C1 segment of cervical spinal cord (tissue), 14 donors: Measurements from ENCODE around the gene NFKB2.

Experiments
- DNase-seq, 14 donors: peaks; one replicate each; lab custom pipeline; 2025; lab: John Stamatoyannopoulos, UW

Gene NFKB2

DNA sequence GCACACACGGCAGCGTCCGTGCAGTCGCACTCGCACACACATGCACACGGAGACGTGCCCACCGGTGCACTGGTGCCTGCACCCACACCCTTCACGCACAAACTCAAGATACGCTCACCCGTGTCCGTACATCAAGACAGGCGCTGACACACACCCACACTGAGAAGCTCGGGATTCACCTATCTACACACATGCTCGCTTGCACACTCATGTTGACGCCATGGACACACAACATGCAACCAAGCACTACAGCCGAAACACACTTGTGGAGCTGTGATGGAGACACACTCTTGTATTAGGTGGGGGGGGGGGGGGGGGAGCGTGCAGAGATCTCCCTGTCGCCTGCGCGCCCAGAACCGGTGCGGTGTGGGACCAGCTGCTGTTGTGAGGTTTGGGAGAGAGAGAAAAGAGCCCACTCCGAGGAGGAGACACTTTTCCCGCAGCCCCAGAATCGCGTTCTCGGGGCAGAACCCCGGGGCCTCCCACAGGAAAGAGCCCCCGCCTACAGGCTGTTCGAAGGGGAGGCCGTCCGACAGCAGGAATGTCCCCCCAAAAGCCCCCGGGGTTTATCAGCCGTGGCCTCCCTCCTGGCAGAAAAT is 605 bp upstream of the NFKB2 start:
- DNase-seq, result peak in 1 of 14 donors; percentile 46

DNA sequence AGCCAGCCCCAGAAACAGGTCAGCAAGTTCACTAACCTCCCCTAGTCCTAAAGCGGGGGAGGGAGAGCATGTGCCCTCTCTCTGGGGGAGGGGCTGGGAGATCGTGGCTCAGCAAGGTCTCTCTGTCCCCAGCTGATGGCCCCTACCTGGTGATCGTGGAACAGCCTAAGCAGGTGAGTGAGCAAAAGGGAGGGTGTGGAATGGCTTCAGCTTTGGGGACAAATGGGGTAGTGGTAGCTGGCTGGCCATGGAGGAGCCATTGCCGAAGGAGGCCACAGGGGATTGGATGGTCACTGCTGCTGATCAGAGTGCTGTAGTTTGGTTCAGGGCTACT is 779 bp downstream of the NFKB2 start:
- no peak for DNase-seq

DNA sequence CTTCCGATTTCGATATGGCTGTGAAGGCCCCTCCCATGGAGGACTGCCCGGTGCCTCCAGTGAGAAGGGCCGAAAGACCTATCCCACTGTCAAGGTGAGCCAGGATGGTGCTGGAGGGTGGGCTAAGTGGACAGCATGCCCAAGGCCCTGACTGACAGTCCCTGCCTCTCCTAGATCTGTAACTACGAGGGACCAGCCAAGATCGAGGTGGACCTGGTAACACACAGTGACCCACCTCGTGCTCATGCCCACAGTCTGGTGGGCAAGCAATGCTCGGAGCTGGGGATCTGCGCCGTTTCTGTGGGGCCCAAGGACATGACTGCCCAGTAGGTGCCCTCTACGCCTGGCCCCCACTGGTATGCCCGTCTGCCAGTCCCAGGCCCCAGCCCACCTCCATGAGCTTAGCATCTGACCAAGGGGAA is 1.2 kb downstream of the NFKB2 start:
- no peak for DNase-seq

DNA sequence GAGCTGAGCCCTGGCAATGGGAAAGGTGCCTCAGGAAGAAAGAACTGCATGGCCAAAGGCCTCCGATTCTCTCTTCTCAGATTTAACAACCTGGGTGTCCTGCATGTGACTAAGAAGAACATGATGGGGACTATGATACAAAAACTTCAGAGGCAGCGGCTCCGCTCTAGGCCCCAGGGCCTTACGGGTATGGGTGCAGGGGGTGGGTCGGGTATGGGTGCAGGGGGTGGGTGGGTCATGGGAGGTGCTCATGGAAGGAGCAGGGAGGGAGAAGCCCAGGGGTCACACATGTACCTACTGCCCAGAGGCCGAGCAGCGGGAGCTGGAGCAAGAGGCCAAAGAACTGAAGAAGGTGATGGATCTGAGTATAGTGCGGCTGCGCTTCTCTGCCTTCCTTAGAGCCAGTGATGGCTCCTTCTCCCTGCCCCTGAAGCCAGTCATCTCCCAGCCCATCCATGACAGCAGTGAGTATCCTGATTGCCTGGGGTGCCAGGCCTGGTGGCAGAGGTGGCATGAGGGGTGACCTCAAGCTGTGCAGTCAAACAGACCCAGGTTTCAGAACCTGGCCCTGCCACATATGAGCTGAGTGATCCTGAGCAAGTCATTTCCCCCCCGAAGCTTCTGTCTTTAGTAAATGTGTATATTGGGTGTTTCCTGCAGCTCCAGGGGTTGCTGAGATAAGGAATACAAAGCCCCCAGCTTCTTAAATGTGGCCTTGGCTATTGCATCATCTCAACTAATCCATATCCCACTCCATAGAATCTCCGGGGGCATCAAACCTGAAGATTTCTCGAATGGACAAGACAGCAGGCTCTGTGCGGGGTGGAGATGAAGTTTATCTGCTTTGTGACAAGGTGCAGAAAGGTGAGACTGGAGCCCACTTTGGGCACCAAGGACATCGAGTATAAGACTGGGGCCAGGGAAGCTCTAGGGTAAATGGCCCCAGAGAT is 2.0 kb downstream of the NFKB2 start:
- no peak for DNase-seq

DNA sequence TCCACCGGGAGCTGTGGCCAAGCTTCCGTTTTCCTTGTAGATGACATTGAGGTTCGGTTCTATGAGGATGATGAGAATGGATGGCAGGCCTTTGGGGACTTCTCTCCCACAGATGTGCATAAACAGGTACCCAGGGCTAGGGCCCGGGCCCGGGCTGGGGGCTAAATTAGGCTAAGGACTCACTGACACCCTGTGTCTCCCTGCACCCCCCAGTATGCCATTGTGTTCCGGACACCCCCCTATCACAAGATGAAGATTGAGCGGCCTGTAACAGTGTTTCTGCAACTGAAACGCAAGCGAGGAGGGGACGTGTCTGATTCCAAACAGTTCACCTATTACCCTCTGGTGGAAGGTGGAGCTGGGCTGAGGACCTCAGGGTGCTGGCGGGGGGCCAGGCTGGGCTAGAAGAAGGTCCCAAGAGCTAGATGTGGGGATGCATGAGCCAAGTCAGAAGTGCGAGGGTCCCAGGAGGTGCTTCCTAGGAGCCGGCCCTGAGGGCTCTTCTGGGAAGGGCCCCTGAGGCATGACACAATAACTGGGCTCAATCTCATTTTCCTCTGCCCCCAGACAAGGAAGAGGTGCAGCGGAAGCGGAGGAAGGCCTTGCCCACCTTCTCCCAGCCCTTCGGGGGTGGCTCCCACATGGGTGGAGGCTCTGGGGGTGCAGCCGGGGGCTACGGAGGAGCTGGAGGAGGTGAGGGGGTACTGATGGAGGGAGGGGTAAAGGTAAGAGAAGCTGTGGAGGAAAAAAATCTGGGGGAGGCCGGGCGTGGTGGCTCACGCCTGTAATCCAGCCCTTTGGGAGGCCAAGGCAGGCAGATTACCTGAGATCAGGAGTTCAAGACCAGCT is 2.9 kb downstream of the NFKB2 start:
- peak in 1 of 14 donors; percentile 10 for DNase-seq

DNA sequence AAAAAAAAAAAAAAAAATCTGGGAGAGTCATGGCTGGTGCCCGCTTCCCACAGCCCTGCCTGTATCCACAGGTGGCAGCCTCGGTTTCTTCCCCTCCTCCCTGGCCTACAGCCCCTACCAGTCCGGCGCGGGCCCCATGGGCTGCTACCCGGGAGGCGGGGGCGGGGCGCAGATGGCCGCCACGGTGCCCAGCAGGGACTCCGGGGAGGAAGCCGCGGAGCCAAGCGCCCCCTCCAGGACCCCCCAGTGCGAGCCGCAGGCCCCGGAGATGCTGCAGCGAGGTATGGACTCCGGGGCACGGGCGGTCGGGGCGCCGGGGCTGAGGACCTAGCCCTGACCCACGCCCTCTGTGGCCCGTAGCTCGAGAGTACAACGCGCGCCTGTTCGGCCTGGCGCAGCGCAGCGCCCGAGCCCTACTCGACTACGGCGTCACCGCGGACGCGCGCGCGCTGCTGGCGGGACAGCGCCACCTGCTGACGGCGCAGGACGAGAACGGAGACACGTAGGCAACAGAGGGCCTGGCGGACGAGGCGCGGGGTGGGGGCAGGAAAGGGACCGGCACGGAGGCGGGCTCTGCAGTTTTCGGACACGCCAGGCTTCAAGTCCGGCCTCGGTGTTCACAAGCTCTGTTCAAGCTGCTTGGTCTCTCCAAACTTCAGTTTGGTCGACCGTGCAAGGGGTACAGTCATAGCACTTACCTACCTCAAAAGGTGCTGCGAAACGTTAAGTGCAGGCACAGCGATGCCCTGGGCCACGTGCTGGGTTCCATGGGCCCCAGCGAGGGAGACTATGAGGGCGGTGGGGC is 3.9 kb downstream of the NFKB2 start:
- DNase-seq, result peak in 13 of 14 donors; percentile 41 to 86 (median 79)

DNA sequence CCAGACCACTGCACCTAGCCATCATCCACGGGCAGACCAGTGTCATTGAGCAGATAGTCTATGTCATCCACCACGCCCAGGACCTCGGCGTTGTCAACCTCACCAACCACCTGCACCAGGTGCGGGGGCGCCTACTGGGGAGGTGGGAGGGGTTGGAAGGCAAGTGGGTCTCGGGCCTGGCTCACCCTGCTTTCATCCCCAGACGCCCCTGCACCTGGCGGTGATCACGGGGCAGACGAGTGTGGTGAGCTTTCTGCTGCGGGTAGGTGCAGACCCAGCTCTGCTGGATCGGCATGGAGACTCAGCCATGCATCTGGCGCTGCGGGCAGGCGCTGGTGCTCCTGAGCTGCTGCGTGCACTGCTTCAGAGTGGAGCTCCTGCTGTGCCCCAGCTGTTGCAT is 4.6 kb downstream of the NFKB2 start:
- DNase-seq, result no peak

DNA sequence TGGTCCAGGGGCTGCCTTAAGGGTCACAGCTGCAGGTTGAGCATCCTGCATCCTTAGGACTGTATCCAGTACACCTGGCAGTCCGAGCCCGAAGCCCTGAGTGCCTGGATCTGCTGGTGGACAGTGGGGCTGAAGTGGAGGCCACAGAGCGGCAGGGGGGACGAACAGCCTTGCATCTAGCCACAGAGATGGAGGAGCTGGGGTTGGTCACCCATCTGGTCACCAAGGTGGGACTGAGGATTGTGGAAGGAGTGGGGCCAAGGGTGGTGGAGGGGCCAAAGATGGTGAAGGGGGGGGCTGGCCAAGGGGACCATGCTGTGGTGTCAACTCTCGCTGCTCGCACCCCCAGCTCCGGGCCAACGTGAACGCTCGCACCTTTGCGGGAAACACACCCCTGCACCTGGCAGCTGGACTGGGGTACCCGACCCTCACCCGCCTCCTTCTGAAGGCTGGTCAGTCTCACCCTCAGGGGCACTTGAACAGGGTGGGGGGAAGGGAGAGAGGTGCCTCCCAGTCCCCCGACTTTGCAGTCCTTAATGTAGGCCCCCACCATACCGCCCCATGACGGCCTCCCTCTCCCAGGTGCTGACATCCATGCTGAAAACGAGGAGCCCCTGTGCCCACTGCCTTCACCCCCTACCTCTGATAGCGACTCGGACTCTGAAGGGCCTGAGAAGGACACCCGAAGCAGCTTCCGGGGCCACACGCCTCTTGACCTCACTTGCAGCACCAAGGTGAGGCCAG is 5.3 kb downstream of the NFKB2 start:
- no peak for DNase-seq

DNA sequence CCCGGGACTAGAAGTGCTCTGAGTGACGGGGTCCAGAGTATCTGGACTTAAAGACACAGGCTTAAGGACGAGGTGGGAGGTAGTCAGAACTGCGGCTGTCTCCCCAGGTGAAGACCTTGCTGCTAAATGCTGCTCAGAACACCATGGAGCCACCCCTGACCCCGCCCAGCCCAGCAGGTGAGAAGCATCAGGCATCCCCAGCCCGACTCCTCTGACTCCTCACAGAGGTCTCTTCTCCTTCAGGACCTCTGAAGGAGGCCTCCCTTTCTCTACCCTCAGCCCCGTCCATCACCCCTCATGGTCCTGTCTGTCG is 5.8 kb downstream of the NFKB2 start:
- DNase-seq, result no peak

DNA sequence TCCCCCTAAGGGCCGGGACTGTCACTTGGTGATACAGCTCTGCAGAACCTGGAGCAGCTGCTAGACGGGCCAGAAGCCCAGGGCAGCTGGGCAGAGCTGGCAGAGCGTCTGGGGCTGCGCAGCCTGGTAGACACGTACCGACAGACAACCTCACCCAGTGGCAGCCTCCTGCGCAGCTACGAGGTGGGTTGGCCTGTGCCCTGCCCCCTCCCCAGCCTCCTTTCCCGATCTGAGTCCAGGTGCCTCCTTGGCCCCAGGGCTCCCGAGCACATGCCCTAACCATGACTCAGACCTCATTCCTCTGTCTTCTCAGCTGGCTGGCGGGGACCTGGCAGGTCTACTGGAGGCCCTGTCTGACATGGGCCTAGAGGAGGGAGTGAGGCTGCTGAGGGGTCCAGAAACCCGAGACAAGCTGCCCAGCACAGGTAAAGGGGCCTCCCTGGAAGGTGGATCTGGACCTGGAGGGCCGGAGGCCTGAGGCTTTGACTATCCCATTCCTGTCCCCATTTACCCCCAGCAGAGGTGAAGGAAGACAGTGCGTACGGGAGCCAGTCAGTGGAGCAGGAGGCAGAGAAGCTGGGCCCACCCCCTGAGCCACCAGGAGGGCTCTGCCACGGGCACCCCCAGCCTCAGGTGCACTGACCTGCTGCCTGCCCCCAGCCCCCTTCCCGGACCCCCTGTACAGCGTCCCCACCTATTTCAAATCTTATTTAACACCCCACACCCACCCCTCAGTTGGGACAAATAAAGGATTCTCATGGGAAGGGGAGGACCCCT is 6.4 kb downstream of the NFKB2 start:
- no peak for DNase-seq

DNA sequence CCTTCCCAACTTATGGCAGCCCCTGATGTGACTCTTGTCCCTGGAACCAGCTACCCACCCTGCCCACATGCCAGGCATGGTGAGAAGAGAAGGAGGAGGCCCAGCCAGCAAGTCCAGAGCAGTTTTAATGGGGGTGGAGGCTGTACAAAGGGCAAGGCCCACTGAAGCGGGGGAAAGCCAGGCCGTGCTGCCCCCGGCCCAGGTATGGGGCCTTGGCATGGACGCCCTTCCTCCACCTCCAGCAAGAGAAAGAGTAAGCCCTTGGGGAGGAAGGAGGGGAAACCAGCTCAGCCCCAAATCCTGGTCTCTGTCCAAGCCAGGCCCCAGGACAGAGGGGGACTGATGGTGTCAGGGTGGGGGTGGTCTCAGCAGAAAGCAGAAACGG is 7.0 kb downstream of the NFKB2 start:
- no peak for DNase-seq

DNA sequence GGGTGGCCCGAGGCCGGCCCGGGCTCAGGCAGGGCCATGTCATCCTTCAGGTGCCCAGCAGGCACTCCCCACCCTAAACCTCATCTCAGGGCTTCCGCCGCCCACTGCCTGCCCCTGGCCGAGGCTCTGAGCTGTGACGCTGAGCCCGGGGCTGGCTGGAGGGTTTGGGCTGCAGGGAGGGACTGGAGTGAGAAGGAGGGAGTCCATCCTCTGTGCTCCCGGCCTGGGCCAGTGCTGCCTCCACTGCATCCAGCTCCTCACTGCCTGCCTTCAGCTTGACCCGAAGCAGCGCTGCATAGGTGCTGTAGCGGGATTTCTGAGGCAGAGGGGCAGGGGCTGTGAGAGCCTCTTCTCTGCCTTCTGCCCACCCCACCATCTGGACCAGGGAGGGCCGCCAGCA is 7.6 kb downstream of the NFKB2 start:
- DNase-seq, result no peak

DNA sequence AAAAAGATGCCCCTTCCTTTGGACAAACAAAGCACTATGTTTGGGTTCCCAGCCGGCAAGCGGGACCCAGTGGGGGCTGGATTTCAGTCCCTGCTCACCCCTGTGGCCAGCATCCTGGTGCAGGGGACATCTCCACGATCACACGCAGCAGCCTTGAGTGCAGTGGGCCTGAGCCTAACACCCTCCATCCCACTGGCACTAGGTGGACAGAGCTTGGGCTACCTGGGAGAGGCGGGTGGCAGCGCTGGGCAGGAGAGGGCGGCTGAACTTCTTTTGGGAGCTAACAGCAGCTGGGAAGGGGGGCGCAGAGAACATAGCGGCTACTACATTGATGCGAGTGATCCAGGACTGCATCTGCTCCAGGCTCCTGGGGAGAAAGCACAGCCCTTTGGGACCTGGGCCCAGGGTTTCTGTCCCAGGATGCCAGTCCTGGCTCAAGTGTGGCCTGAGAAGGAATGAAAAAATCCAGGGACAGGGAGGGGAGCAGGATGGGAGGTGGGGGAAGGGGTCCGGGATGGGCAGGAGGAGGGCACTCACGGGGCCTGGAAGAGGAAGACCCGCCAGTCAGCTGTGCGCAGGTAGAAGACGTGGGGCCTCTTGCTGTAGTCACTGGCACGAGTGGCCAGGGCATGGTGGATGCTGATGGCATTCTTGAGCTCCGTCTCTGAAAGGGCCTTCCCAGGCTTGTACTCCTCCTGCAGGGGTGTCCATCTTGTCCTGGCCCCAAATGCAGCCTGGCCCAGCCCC is 9.0 kb downstream of the NFKB2 start:
- no peak for DNase-seq

DNA sequence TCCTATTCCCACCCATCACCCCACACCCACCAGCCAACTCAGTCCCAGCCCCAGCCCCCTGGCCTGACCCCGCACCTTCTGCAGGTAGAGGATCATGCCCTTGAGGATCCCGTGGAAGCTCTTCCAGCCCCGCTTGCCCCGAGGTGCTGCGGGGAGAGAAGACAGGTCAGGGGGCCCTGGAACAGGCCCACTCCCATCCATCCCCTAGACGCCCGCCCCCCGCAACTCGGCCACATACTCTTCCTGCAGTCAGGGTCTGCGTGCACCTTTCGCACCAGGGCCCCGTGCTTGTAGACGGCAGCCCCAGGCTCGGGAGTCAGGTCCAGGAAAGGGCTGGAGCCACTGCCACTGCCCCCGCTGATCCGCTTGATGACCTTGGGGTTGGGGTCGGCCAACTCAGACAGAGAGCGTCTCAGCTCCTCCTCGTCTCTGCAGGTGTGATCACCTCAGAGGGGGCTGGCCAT is 9.6 kb downstream of the NFKB2 start:
- no peak for DNase-seq

DNA sequence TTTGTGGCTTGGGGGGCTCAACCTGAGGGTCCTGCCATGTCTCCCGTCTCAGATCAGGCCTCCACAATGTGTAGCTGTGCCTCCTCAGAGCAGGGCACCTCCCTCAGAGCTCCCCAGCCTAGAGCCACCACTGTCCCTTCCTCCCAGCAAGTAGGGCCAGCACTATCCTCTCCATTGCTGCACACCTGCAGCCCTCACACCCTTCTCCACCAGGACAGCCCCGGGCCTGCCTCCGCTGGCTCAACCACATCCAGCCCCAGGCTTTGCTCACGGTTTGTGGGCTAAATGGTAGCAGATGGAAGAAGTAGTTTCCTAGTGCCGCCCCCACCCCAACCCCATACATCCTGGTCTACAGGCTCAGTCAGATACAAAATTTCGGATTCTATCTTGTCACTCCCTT is 10.1 kb downstream of the NFKB2 start:
- DNase-seq, result no peak

DNA sequence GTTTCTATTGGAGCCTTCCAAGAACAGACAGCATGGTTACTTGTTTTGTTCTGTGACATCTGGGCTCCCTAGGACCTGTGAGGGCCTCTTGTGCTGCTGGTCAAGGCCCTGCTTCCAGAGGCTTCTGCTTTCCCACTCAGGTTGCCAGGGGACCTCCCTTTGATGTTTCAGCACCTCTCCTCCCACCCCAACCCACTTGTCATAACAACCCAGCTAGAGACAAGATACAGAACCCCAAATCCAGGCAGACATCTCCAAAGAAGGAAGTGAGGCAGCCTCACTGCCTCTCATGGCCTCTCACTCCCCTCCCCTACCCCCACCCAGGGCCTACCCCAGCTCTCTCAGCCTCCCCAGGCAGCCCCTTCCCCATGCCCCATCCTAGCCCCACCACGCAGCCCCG is 11.3 kb downstream of the NFKB2 start:
- DNase-seq, result no peak

DNA sequence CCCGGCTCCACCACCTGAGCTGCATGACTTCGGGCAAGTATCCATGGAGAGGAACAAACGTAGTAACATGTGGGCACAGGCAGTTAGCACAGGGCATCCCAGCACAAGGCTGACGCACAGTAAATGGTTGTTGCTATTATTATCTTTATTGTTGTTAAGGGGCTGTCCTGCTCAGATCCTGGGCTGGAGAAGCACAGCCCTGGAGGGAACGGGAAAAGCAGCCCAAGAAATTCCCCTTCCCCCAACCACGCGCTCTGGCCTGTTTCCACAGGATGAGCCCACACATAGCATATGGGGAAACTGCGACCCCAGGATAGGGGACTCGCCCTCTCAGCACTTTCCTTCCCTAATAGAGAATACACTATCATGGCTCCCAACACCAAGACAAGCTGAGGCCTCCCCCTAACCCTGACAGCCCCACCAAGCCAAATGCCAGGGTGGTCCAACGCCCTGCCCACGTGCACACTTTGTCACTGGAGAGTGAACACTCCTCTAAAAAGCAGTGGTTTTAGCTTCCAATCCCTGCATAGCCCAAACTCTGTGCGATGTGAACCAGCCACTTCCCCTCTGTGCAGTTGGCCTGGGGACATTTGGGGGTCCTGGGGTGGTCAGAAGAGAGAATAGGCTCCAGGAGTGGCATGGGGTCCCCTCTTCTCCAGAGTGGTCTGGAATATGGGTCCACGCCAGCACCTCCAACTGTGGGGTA is 12.1 kb downstream of the NFKB2 start:
- DNase-seq, result no peak

DNA sequence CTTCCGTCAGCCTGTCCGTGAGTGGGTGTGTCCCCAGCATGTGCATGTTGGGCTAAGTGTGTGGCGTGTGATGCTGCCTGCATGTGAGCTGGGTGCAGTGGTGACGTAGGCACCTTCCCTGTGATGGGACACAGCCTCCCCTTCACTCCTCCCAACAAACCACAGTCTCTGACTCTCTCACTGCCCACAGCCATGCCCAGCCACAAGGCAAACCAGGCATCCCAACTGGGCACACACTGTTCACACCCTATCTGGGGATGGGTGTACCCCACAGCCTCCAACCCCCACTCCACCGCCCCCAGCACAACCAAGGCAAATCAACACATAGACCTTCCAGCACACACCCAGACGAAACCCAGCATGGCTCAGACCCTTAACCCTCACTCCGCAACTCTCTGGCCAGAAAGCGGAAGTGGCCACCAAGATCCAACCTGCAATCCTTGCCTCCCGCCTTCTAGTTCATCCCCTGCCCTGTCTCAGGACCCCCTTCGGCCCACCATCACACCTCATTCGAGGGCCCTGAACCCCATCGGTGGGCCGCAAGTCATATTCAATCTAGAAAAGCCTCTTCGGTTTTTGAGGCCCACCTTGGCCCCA is 12.7 kb downstream of the NFKB2 start:
- no peak for DNase-seq
